HG03280 (cell line): ENCODE data around the gene H1-8.

Source experiments
- ATAC-seq: cut with Tn5 transposase; IDR thresholded peaks from one replicate; pipeline ENCODE4 v1.9.1; 2021; ENCODE audit warnings: mild to moderate bottlenecking, moderate library complexity; ENCODE audit not compliant: unreplicated experiment

The H1-8 gene

GRCh38 chr3:129592381-129593131, 49.6 kb downstream of the H1-8 start:
- no peak for ATAC-seq

- ATAC-seq, result no peak
Measured at GRCh38 chr3:129593230-129593594, 50.2 kb downstream of the H1-8 start.

- ATAC-seq, result no peak
Measured at GRCh38 chr3:129593595-129594339, 50.8 kb downstream of the H1-8 start.

GRCh38 chr3:129594409-129594808, 51.4 kb downstream of the H1-8 start:
- ATAC-seq, result no peak

- no peak for ATAC-seq
Measured at GRCh38 chr3:129594907-129595390, 52.0 kb downstream of the H1-8 start.

GRCh38 chr3:129595544-129596193, 52.7 kb downstream of the H1-8 start:
- ATAC-seq, result no peak

GRCh38 chr3:129596194-129597086, 53.5 kb downstream of the H1-8 start:
- ATAC-seq, result no peak

GRCh38 chr3:129597087-129597999, 54.4 kb downstream of the H1-8 start:
- no peak for ATAC-seq

- ATAC-seq, result no peak
Measured at GRCh38 chr3:129598000-129598381, 55.0 kb downstream of the H1-8 start.

- ATAC-seq, result no peak
Measured at GRCh38 chr3:129598484-129598883, 55.5 kb downstream of the H1-8 start.

- no peak for ATAC-seq
Measured at GRCh38 chr3:129599073-129599472, 56.1 kb downstream of the H1-8 start.

- ATAC-seq, result no peak
Measured at GRCh38 chr3:129599607-129600006, 56.6 kb downstream of the H1-8 start.

GRCh38 chr3:129600348-129600747, 57.4 kb downstream of the H1-8 start:
- ATAC-seq, result no peak
